HL-60 (cell line): ENCODE results near the gene NRL. TPM values are rescaled to one million over a fixed set of nuclear protein-coding genes. Genes with fewer than 3 reads are reported as not detected.
A peak's percentile ranks its signal among the peaks of the same experiment; 100 is the strongest.
"Not testable (repeated sequence)": the region's sequence is repeated elsewhere in the genome, so short reads cannot be mapped to it uniquely, and the experiment has no call there.

Source experiments
- DNase-seq, 2 experiments: peaks; one replicate each; pipeline ENCODE4 v3.0.0-alpha.2; 2010 to 2020; ENCODE audit warnings: low read depth in 1 of 2, low spot score in 1 of 2
- H3K27ac ChIP-seq: fragments of 250-450 bp; sonication (Bioruptor Pico); replicated peaks from 2 replicates; pipeline ENCODE4 v1.5.1; 2020; ENCODE audit warnings: mild to moderate bottlenecking, moderate library complexity
- H3K27me3 ChIP-seq: fragments of 250-450 bp; sonication (Bioruptor Pico); 2 replicates; pipeline ENCODE4 v1.5.1; 2021; ENCODE audit warnings: mild to moderate bottlenecking, moderate library complexity; ENCODE audit not compliant: insufficient read depth, poor library complexity, severe bottlenecking
- H3K4me3 ChIP-seq: replicated peaks from 2 replicates; pipeline ENCODE4 v1.5.1; 2011; ENCODE audit warnings: mild to moderate bottlenecking, control low read depth, low read length; ENCODE audit not compliant: insufficient read depth
- GABPA ChIP-seq: IDR thresholded peaks from 2 replicates; pipeline ENCODE4 v1.6.1; 2012; ENCODE audit warnings: low read depth
- POLR2AphosphoS5 ChIP-seq: IDR thresholded peaks from 2 replicates; pipeline ENCODE4 v1.6.1; 2012; ENCODE audit warnings: low read depth
- SPI1 ChIP-seq: IDR thresholded peaks from 2 replicates; pipeline ENCODE4 v1.6.1; 2012; ENCODE audit warnings: low read depth, mild to moderate bottlenecking, borderline replicate concordance
- microRNA-seq: library from miRNA; unstranded; fragments of <30 nt; microRNA quantifications from one replicate; pipeline ENCODE4, GENCODE V29; 2018
- TF ChIP-seq, protein P1 (sequence below): IDR thresholded peaks from one replicate; pipeline ENCODE4 v1.5.1; 2011; ENCODE audit warnings: low read length, control low read depth, inconsistent platforms; ENCODE audit not compliant: insufficient read depth
- TF ChIP-seq, protein P2 (sequence below): IDR thresholded peaks from 2 replicates; pipeline ENCODE4 v1.6.1; 2012; ENCODE audit warnings: low read depth; ENCODE audit not compliant: insufficient replicate concordance

The NRL gene

DNA sequence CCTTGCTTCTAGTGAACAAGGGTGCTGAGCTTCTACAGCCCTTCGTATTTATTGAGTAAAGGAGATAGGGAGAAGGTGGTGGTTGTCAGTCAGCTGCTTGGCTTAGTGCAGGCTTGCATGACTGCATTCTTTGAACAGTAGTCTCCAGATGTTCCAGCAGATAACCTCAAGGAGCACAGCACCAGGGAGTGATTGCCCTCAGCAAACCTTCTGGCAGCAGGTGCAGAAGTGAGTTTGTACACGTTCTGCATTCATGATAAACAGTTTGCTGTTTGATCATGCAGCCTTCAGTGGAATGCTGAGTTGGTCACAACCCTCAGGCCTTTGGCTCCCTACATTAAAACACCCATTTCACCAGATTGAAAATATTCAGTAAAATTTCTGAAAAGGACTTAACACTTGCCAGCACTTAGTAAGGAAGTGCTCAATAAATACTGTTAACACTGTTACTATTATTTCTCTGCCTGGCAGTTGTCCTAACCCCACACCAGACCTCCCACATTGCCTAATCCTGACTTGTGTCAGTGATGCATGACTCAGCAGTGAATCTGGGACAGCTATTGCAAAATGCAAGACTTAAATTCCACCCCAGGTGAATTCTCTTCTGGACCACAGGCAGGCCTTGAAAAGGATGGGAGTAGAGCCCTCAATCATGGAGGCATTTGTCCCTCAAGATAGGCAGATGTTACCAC lies 81.9 kb downstream of the NRL start:
- no peak overlapping the region for H3K27ac ChIP-seq
- peak; percentile 74 to 93 for DNase-seq
- H3K27me3 ChIP-seq = no peaks in the 10 kb centered on the region
- TF ChIP-seq POLR2AphosphoS5 = no peak
- TF ChIP-seq SPI1 = peak; percentile 20; the same call in 1 of the 2 replicates
- TF ChIP-seq, protein P1, sequence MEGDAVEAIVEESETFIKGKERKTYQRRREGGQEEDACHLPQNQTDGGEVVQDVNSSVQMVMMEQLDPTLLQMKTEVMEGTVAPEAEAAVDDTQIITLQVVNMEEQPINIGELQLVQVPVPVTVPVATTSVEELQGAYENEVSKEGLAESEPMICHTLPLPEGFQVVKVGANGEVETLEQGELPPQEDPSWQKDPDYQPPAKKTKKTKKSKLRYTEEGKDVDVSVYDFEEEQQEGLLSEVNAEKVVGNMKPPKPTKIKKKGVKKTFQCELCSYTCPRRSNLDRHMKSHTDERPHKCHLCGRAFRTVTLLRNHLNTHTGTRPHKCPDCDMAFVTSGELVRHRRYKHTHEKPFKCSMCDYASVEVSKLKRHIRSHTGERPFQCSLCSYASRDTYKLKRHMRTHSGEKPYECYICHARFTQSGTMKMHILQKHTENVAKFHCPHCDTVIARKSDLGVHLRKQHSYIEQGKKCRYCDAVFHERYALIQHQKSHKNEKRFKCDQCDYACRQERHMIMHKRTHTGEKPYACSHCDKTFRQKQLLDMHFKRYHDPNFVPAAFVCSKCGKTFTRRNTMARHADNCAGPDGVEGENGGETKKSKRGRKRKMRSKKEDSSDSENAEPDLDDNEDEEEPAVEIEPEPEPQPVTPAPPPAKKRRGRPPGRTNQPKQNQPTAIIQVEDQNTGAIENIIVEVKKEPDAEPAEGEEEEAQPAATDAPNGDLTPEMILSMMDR = no peak
- TF ChIP-seq, protein P2, sequence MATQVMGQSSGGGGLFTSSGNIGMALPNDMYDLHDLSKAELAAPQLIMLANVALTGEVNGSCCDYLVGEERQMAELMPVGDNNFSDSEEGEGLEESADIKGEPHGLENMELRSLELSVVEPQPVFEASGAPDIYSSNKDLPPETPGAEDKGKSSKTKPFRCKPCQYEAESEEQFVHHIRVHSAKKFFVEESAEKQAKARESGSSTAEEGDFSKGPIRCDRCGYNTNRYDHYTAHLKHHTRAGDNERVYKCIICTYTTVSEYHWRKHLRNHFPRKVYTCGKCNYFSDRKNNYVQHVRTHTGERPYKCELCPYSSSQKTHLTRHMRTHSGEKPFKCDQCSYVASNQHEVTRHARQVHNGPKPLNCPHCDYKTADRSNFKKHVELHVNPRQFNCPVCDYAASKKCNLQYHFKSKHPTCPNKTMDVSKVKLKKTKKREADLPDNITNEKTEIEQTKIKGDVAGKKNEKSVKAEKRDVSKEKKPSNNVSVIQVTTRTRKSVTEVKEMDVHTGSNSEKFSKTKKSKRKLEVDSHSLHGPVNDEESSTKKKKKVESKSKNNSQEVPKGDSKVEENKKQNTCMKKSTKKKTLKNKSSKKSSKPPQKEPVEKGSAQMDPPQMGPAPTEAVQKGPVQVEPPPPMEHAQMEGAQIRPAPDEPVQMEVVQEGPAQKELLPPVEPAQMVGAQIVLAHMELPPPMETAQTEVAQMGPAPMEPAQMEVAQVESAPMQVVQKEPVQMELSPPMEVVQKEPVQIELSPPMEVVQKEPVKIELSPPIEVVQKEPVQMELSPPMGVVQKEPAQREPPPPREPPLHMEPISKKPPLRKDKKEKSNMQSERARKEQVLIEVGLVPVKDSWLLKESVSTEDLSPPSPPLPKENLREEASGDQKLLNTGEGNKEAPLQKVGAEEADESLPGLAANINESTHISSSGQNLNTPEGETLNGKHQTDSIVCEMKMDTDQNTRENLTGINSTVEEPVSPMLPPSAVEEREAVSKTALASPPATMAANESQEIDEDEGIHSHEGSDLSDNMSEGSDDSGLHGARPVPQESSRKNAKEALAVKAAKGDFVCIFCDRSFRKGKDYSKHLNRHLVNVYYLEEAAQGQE = no peak
- no peak for TF ChIP-seq GABPA
- no peak overlapping the region for H3K4me3 ChIP-seq

DNA sequence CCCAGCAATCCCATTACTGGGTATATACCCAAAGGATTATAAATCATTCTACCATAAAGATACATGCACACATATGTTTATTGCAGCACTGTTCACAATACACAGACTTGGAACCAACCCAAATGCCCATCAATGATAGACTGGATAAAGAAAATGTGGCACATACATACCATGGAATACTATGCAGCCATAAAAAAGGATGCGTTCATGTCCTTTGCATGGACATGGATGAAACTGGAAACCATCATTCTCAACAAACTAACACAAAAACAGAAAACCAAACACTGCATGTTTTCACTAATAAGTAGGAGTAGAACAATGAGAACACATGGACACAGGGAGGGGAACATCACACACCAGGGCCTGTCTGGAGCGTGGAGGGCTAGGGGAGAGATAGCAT lies 83.4 kb downstream of the NRL start:
- H3K27me3 ChIP-seq, DNase-seq, H3K27ac ChIP-seq, H3K4me3 ChIP-seq: not testable (repeated sequence)

GRCh38 chr14:24029687-24030086 lies 85.1 kb downstream of the NRL start:
- not testable (repeated sequence) for H3K27ac ChIP-seq, DNase-seq, H3K27me3 ChIP-seq, H3K4me3 ChIP-seq

Small RNA genes lying within 50 kb of the gene (microRNA-seq; reads per million reads assigned to microRNA genes)
- not detected for gene MIR7703
